Stimulated activated CD4-positive, alpha-beta T cell treated with anti-CD3 and anti-CD28 coated beads, Interleukin-1b, Interleukin-23, amount 100 ng/mL, for 48 hours (primary cell): ENCODE measurements around the gene QSOX1.
A peak's percentile ranks its signal among the peaks of the same experiment; 100 is the strongest.

ENCODE experiments used
- DNase-seq: peaks from one replicate; pipeline ENCODE4 v3.0.0-alpha.2; 2020

QSOX1 gene

GRCh38 chr1:180236698-180237509 lies 82.2 kb downstream of the QSOX1 start:
- DNase-seq, result no peak

- no peak for DNase-seq
Observed at GRCh38 chr1:180237869-180238476, 83.3 kb downstream of the QSOX1 start.

GRCh38 chr1:180238675-180239074 lies 84.0 kb downstream of the QSOX1 start:
- DNase-seq, result no peak

- no peak for DNase-seq
Observed at GRCh38 chr1:180239145-180240096, 84.8 kb downstream of the QSOX1 start.

GRCh38 chr1:180241716-180242544 lies 87.3 kb downstream of the QSOX1 start:
- DNase-seq, result no peak

- DNase-seq, result no peak
Observed at GRCh38 chr1:180243517-180244221, 89.0 kb downstream of the QSOX1 start.

- DNase-seq, result no peak
Observed at GRCh38 chr1:180244840-180245239, 90.2 kb downstream of the QSOX1 start.

- DNase-seq, result no peak
Observed at GRCh38 chr1:180246579-180246978, 91.9 kb downstream of the QSOX1 start.

GRCh38 chr1:180247061-180247460 lies 92.4 kb downstream of the QSOX1 start:
- no peak for DNase-seq

GRCh38 chr1:180247580-180247979 lies 92.9 kb downstream of the QSOX1 start:
- DNase-seq, result no peak

- no peak for DNase-seq
Observed at GRCh38 chr1:180248176-180248575, 93.5 kb downstream of the QSOX1 start.

- DNase-seq, result no peak
Observed at GRCh38 chr1:180248731-180249681, 94.3 kb downstream of the QSOX1 start.

GRCh38 chr1:180249725-180250498 lies 95.2 kb downstream of the QSOX1 start:
- DNase-seq, result no peak

- no peak for DNase-seq
Observed at GRCh38 chr1:180250499-180250770, 95.8 kb downstream of the QSOX1 start.

- DNase-seq, result no peak
Observed at GRCh38 chr1:180250883-180251509, 96.3 kb downstream of the QSOX1 start.

- no peak for DNase-seq
Observed at GRCh38 chr1:180251526-180252305, 97.0 kb downstream of the QSOX1 start.

GRCh38 chr1:180252638-180253536 lies 98.2 kb downstream of the QSOX1 start:
- peak; percentile 75 for DNase-seq
